ENCODE data around the gene ZNF655. TPM values are rescaled to one million over a fixed set of nuclear protein-coding genes. Genes with fewer than 3 reads are reported as not detected.
A peak's percentile ranks its signal among the peaks of the same experiment; 100 is the strongest.

ZNF655 gene
- total and polyA plus RNA-seq, 2 experiments from 2014 or later: 45.9 to 118 TPM

DNA sequence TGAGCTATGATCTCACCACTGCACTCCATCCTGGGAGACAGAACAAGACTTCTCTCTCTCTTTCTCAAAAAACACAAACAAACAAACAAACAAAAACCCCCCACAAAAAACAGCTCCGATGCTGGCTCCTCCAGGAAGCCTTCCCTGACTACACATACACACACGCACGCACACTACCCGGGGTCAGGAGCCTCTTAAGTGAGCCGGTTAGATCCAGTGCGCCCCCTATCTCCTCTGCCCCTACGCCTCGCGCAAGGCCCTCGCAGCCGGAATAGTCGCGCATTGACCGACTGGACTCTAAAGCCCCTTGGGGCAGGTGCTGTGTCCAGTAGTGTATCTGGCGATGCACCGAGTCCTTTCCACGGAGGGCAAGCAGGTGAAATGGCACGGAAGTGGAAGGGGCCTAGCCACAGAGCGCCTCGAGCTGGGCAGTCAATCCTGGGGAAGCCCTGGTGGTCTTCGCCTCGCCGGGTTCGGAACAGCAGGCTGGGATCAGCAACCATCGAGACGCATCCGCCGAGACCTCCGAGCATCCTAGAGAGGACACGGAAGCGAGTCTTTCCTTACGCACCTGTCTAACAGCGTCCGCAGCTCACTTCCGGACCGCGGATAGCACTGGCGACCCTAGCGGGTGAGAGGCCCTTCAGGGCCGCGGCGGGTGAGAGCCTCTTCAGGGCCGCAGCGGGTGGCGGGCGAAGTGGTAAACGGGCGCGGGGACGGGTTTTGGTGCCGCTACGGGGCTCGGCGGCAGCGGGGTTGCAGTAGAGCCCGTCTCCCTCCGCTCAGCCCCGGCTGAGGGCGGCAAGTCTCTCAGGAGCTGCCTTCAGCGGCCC, 58.1 kb downstream of the ZNF655 start, which contains the start of gene ZSCAN25:
ZSCAN25 (plus strand) TSS at position 588 of the 833 bp plus-strand sequence. CDS start 2,661 bp downstream, outside the sequence.
- Histone ChIP-seq H3K4me3 (peak within 1 kb of the TSS; percentile 86), H3K27ac (peak within 1 kb of the TSS; percentile 85), H3K9me3 (ENCODE audit: low read depth) (no peaks in the 10 kb centered on the region), H3K4me1 (ENCODE audit: low read depth) (no peaks in the 10 kb centered on the region), H3K36me3 (peaks cover 29% of the 10 kb centered on the region), H3K27me3 (no peaks in the 10 kb centered on the region)
- peak; percentile 46 for TF ChIP-seq CTCF (IDR thresholded peaks at IDR 0.05; ENCODE audit: low read depth, low read length)
- peak; percentile 92 to 94 for DNase-seq (ENCODE audit: low read depth in 1 of 2, low spot score in 1 of 2)

DNA sequence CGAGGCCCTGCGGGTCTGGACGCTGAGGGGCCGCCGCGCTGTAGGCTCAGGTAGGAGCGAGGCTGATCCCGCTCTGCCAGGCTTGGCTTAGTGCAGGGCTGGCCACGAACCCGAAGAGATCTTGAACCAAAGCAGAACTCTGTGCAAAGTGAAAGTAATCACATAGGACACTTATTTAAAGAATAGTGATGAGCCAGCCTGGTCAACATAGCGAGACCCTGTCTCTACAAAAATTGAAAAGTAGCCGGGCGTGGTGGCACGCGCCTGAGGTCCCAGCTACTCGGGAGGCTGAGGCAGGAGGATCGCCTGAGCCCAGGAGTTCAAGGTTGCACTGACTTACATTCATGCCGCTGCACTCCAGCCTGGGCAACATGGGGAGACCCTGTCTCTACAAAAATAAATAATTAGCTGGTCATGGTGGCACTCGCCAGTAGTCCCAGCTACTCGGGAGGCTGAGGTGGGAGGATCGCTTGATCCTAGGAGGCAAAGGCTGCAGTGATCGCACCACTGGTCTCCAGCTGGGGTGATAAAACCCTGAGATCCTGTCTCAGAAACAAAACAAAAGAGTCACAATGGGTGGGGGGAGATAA, 58.8 kb downstream of the ZNF655 start:
- no peaks in the 10 kb centered on the region for H3K9me3 ChIP-seq (ENCODE audit: low read depth)
- peak overlapping the region; percentile 86 for H3K4me3 ChIP-seq
- TF ChIP-seq CTCF (IDR thresholded peaks at IDR 0.05; ENCODE audit: low read depth, low read length): no peak
- peak overlapping the region; percentile 85 for H3K27ac ChIP-seq
- peaks cover 34% of the 10 kb centered on the region for H3K36me3 ChIP-seq
- H3K4me1 ChIP-seq (ENCODE audit: low read depth): no peaks in the 10 kb centered on the region
- no peak for DNase-seq (ENCODE audit: low read depth in 1 of 2, low spot score in 1 of 2)
- H3K27me3 ChIP-seq: no peaks in the 10 kb centered on the region

DNA sequence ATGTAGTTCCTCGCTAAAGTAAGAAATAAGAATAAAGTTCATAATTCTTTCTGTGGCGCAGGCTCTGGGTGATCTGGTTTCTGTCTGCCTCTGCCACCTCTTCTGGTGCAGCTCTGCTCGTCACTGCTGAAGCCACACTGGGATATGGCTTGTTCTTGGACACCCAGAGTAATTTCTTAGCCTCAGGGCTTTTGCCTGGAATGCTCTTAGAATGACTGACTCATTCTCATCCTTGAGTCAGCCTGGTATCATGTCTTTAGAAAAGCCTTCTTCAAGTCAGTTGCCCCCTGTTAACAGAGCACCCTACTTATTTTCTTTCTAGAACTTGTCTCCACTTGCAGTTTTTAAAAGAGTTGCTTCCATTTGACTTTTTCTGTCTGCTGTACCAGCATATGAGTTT, 60.3 kb downstream of the ZNF655 start:
- peaks cover 49% of the 10 kb centered on the region for H3K36me3 ChIP-seq
- H3K4me3 ChIP-seq: no peak overlapping the region

DNA sequence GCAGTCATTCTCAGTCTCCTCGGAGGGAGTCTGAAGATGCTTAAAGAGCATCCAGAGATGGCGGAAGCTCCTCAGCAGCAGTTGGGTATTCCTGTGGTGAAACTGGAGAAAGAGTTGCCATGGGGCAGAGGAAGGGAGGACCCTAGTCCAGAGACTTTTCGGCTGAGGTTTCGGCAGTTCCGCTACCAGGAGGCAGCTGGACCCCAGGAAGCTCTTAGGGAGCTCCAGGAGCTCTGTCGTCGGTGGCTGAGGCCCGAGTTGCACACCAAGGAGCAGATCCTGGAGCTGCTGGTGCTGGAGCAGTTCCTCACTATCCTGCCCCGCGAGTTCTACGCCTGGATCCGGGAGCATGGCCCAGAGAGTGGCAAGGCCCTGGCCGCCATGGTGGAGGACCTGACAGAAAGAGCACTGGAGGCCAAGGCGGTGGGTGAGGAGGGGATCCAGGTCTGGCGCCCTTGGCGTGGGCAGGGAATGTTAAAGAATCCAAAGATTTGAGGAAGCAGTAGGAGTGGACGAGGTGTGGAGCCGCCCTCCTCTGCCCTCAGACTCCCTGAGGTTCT, 61.2 kb downstream of the ZNF655 start:
- H3K36me3 ChIP-seq: peaks cover 50% of the 10 kb centered on the region
- H3K4me3 ChIP-seq: no peak overlapping the region
- no peaks in the 10 kb centered on the region for H3K27me3 ChIP-seq
- no peak overlapping the region for H3K27ac ChIP-seq
- H3K4me1 ChIP-seq (ENCODE audit: low read depth): no peaks in the 10 kb centered on the region
- H3K9me3 ChIP-seq (ENCODE audit: low read depth): no peaks in the 10 kb centered on the region
- TF ChIP-seq CTCF (IDR thresholded peaks at IDR 0.05; ENCODE audit: low read depth, low read length): no peak
- DNase-seq (ENCODE audit: low read depth in 1 of 2, low spot score in 1 of 2): no peak

More for the DNA sequence above, 60.3 kb downstream of the ZNF655 start:
- H3K27me3 ChIP-seq: no peaks in the 10 kb centered on the region
- H3K9me3 ChIP-seq (ENCODE audit: low read depth): no peaks in the 10 kb centered on the region
- TF ChIP-seq CTCF (IDR thresholded peaks at IDR 0.05; ENCODE audit: low read depth, low read length): no peak
- no peak for DNase-seq (ENCODE audit: low read depth in 1 of 2, low spot score in 1 of 2)
- no peaks in the 10 kb centered on the region for H3K4me1 ChIP-seq (ENCODE audit: low read depth)
- H3K27ac ChIP-seq: no peak overlapping the region

DNA sequence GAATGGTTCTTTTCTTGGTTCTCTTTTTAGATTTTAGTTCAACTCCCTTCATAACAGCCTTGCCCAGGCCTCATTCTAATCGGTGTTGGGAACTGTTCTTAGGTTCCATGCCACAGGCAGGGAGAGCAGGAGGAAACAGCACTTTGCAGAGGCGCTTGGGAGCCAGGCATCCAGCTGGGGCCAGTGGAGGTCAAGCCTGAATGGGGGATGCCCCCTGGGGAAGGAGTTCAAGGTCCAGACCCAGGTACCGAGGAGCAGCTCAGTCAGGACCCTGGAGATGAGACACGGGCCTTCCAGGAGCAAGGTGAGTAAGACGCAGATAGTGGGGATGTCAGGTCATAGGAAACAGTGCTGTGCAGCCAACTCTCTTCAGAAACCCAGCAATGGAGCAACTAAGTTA, 62.8 kb downstream of the ZNF655 start:
- Histone ChIP-seq H3K27ac (no peak overlapping the region), H3K9me3 (ENCODE audit: low read depth) (no peaks in the 10 kb centered on the region), H3K4me3 (no peak overlapping the region), H3K27me3 (no peaks in the 10 kb centered on the region), H3K36me3 (peaks cover 64% of the 10 kb centered on the region), H3K4me1 (ENCODE audit: low read depth) (no peaks in the 10 kb centered on the region)
- no peak for TF ChIP-seq CTCF (IDR thresholded peaks at IDR 0.05; ENCODE audit: low read depth, low read length)
- no peak for DNase-seq (ENCODE audit: low read depth in 1 of 2, low spot score in 1 of 2)
